ENCODE data around the gene PNPLA1.

GRCh38 chr6:36355819-36356218, 86.0 kb downstream of the PNPLA1 start:
- TF ChIP-seq POLR2A (IDR thresholded peaks at IDR 0.05): no peak
- TF ChIP-seq, protein P1, sequence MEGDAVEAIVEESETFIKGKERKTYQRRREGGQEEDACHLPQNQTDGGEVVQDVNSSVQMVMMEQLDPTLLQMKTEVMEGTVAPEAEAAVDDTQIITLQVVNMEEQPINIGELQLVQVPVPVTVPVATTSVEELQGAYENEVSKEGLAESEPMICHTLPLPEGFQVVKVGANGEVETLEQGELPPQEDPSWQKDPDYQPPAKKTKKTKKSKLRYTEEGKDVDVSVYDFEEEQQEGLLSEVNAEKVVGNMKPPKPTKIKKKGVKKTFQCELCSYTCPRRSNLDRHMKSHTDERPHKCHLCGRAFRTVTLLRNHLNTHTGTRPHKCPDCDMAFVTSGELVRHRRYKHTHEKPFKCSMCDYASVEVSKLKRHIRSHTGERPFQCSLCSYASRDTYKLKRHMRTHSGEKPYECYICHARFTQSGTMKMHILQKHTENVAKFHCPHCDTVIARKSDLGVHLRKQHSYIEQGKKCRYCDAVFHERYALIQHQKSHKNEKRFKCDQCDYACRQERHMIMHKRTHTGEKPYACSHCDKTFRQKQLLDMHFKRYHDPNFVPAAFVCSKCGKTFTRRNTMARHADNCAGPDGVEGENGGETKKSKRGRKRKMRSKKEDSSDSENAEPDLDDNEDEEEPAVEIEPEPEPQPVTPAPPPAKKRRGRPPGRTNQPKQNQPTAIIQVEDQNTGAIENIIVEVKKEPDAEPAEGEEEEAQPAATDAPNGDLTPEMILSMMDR (IDR thresholded peaks at IDR 0.05): no peak
- no peak for TF ChIP-seq POLR2AphosphoS5 (IDR thresholded peaks at IDR 0.05)
